ENCODE results near the gene CCDC82.

Gene CCDC82

DNA sequence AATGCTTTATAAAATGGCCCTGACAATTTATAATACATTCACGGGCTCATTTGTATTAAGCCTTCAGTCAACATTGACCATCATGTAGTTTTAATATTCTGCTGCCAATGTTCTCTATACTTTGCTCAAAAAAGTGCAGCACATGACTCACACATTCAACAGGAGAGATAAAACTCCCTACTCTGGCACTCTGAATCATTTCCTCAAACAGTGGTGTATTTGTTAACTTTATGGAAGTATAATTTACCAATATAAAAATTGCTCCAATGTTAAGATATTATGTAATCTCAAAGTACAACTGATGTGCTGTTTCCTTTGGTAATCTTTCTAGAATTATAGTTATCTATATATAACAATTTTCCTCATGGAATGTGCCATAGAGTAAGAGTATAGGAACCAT lies 86.6 kb downstream of the CCDC82 start:
- DNase-seq, result no peak
